PC-3 (cell line): Measurements from ENCODE around the gene NOP56.

ENCODE experiments used
- EZH2 ChIP-seq: fragments of 300-600 bp; sonication (generic); IDR thresholded peaks from one replicate; pipeline ENCODE4 v1.6.1; 2017; ENCODE audit warnings: antibody characterized with exemption, mild to moderate bottlenecking, low read length; ENCODE audit not compliant: unreplicated experiment
- TF ChIP-seq, protein P1 (sequence below): fragments of 300-600 bp; sonication (generic); conservative IDR thresholded peaks from 2 replicates; pipeline ENCODE4 v1.5.1; 2017; ENCODE audit warnings: antibody characterized with exemption, low read depth, mild to moderate bottlenecking, low read length

- TF ChIP-seq, protein P1, sequence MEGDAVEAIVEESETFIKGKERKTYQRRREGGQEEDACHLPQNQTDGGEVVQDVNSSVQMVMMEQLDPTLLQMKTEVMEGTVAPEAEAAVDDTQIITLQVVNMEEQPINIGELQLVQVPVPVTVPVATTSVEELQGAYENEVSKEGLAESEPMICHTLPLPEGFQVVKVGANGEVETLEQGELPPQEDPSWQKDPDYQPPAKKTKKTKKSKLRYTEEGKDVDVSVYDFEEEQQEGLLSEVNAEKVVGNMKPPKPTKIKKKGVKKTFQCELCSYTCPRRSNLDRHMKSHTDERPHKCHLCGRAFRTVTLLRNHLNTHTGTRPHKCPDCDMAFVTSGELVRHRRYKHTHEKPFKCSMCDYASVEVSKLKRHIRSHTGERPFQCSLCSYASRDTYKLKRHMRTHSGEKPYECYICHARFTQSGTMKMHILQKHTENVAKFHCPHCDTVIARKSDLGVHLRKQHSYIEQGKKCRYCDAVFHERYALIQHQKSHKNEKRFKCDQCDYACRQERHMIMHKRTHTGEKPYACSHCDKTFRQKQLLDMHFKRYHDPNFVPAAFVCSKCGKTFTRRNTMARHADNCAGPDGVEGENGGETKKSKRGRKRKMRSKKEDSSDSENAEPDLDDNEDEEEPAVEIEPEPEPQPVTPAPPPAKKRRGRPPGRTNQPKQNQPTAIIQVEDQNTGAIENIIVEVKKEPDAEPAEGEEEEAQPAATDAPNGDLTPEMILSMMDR: no peak
- no peak for TF ChIP-seq EZH2
These were observed 55.1 kb downstream of the NOP56 start for GRCh38 chr20:2707353-2708072.
